K562 (cell line): ENCODE results near the gene PTGR1. TPM values are rescaled to one million over a fixed set of nuclear protein-coding genes. Genes with fewer than 3 reads are reported as not detected.
A peak's percentile ranks its signal among the peaks of the same experiment; 100 is the strongest.

Source experiments
- ATAC-seq: fragments of 200-7000 bp; cut with Tn5 transposase; 3 replicates; pipeline ENCODE4 v1.9.1; 2020; ENCODE audit warnings: moderate library complexity
- BruUV-seq: library from RNA; stranded (reverse); fragments of 400-500 nt; replicated peaks from 2 replicates; lab custom pipeline; 2021; lab: Mats Ljungman, UMichigan
- CTCF ChIA-PET: fragments of 300-600 bp; formaldehyde crosslinking; extraction: SDS; loops from one replicate; lab custom pipeline; 2021; ENCODE audit warnings: low intra/inter-chr PET ratio; lab: Yijun Ruan, JAX
- POLR2A ChIA-PET: fragments of 300-600, 350-650 bp; sonication (Branson Sonifier 250); formaldehyde crosslinking; extraction: SDS; loops from one replicate; lab custom pipeline; 2021; ENCODE audit warnings: antibody characterized with exemption, inconsistent platforms; lab: Yijun Ruan, JAX
- DNase-seq, 4 experiments: peaks; one replicate each; pipeline versions ENCODE4 v3.0.0 to v3.0.0-alpha.2; 2011 to 2018; ENCODE audit warnings: low spot score in 3 of 4, mixed read lengths in 3 of 4; ENCODE audit errors: extremely low read depth in 1 of 4
- FAIRE-seq: peaks from 2 replicates; lab custom pipeline; 2011; peaks lifted over from hg19 to GRCh38; lab: Jason Lieb, UNC
- H2AFZ ChIP-seq: 2 replicates; pipeline ENCODE4 v1.6.0; 2011; ENCODE audit warnings: low read depth, low read length, control low read depth, inconsistent platforms
- H3K27ac ChIP-seq: fragments of 200-600 bp; 3 replicates; pipeline ENCODE4 v1.8.0; 2011; ENCODE audit warnings: low read depth, mild to moderate bottlenecking, control low read depth, inconsistent platforms, low read length, moderate library complexity, mixed read lengths; ENCODE audit errors: extremely low read depth
- H3K27me3 ChIP-seq, 2 experiments: fragments of 300-600 bp in 1 of 2; 2 replicates in 1 of 2; 3 replicates in 1 of 2; pipeline versions ENCODE4 v1.6.0 to v1.8.0; 2011; ENCODE audit warnings: inconsistent platforms in 2 of 2, low read length in 2 of 2, mild to moderate bottlenecking in 1 of 2, mixed read lengths in 1 of 2, moderate library complexity in 1 of 2; ENCODE audit not compliant: control insufficient read depth in 2 of 2, insufficient read depth in 2 of 2
- H3K36me3 ChIP-seq: fragments of 300-600 bp; 3 replicates; pipeline ENCODE4 v1.8.0; 2011; ENCODE audit warnings: mild to moderate bottlenecking, low read length, inconsistent platforms; ENCODE audit not compliant: control insufficient read depth, insufficient read depth
- H3K4me1 ChIP-seq, 2 experiments: fragments of 200-600 bp in 1 of 2; replicated peaks in 1 of 2; 2 replicates in 1 of 2; 3 replicates in 1 of 2; pipeline versions ENCODE4 v1.5.1 to v1.8.0; 2011; ENCODE audit warnings: inconsistent platforms in 2 of 2, low read length in 2 of 2, mild to moderate bottlenecking in 1 of 2, mixed read lengths in 1 of 2, moderate library complexity in 1 of 2; ENCODE audit not compliant: control insufficient read depth in 2 of 2, insufficient read depth in 2 of 2
- H3K4me2 ChIP-seq: 2 replicates; pipeline ENCODE4 v1.6.1; 2011; ENCODE audit warnings: low read length, control low read depth, inconsistent platforms, mixed read lengths; ENCODE audit not compliant: insufficient read depth
- H3K4me3 ChIP-seq: fragments of 200-600 bp; sonication (generic), shearing (Covaris generic); 2 replicates; pipeline ENCODE4 v1.5.1; 2016; ENCODE audit warnings: control low read depth, inconsistent platforms
- H3K79me2 ChIP-seq: fragments of 200-600 bp; 3 replicates; pipeline ENCODE4 v1.8.0; 2011; ENCODE audit warnings: low read length, inconsistent platforms; ENCODE audit not compliant: control insufficient read depth, insufficient read depth
- H3K9ac ChIP-seq, 2 experiments: 2 replicates each; pipeline versions ENCODE4 v1.6.0 to v1.6.1; 2011; ENCODE audit warnings: low read depth in 2 of 2, low read length in 2 of 2, control low read depth in 1 of 2, inconsistent platforms in 1 of 2, mild to moderate bottlenecking in 1 of 2, mixed read lengths in 1 of 2; ENCODE audit not compliant: insufficient read depth in 1 of 2
- H3K9me1 ChIP-seq: one replicate; pipeline ENCODE4 v1.6.0; 2011; ENCODE audit warnings: inconsistent platforms, mild to moderate bottlenecking, low read length, moderate library complexity; ENCODE audit not compliant: control insufficient read depth, insufficient read depth
- H3K9me3 ChIP-seq: replicated peaks from 2 replicates; pipeline ENCODE4 v1.5.1; 2011; ENCODE audit warnings: low read depth, low read length, inconsistent platforms; ENCODE audit not compliant: control insufficient read depth, insufficient read depth
- H4K20me1 ChIP-seq: replicated peaks from 2 replicates; pipeline ENCODE4 v1.6.1; 2011; ENCODE audit warnings: low read length, inconsistent platforms, mixed read lengths; ENCODE audit not compliant: control insufficient read depth, insufficient read depth
- CBFB ChIP-seq: sonication (generic); formaldehyde crosslinking; IDR thresholded peaks from 2 replicates; pipeline ENCODE4 v1.4.0; 2020; ENCODE audit warnings: mild to moderate bottlenecking, missing genetic modification reagents
- TEAD4 ChIP-seq, 2 experiments: sonication (generic) in 1 of 2; formaldehyde crosslinking in 1 of 2; IDR thresholded peaks; 2 replicates each; pipeline versions ENCODE4 v1.6.1 to v1.8.0; 2012 to 2022; ENCODE audit warnings: borderline replicate concordance in 1 of 2, inconsistent platforms in 1 of 2, low read length in 1 of 2, mild to moderate bottlenecking in 1 of 2, missing genetic modification reagents in 1 of 2
- WGBS: fragments of 100-300 bp; shearing (Covaris generic); methylation state at CpG from one replicate; pipeline ENCODE4 v1.1.6; 2016; ENCODE audit warnings: low coverage, mixed read lengths; ENCODE audit not compliant: insufficient coverage; ENCODE audit errors: missing lambda C conversion rate; 5-methylcytosine and 5-hydroxymethylcytosine counted together
- in situ Hi-C: fragments of 300-500 bp; cut with MboI; formaldehyde crosslinking; loops from 4 replicates; pipeline ENCODE4 v1.15.0; 2018; ENCODE audit warnings: inconsistent platforms, mixed read lengths
- intact Hi-C: fragments of 100-400 bp; cut with micrococcal nuclease; formaldehyde crosslinking; loops from 2 replicates; pipeline ENCODE4 v1.14.2; 2022
- polyA plus RNA-seq, 8 experiments: library from polyadenylated mRNA; depleted of rRNA in 4 of 8; stranded (reverse) in 5 of 8; unstranded in 3 of 8; fragments of >200 nt; fragmentation: Nextera tagmentation in 2 of 8; fragmentation: Illumina TruSeq in 1 of 8; extraction: Ambion mirVana in 2 of 8; extraction: Trizol in 1 of 8; gene quantifications; 2 replicates each; pipeline versions ENCODE4 v1.2.1 to v1.2.3, GENCODE V29; 2011 to 2014; ENCODE audit warnings: inconsistent platforms in 1 of 8, missing spikeins in 1 of 8
- total RNA-seq, 7 experiments: library from RNA; depleted of rRNA in 6 of 7; stranded (reverse); fragments of >200 nt in 6 of 7; fragmentation: Illumina TruSeq in 2 of 7; extraction: Trizol in 2 of 7; gene quantifications; 2 replicates each; pipeline versions ENCODE4 v1.2.1 to v1.2.3, GENCODE V29; 2011 to 2021; ENCODE audit warnings: low replicate concordance in 1 of 7
- TF ChIP-seq, protein P1 (sequence below): IDR thresholded peaks from 2 replicates; pipeline ENCODE4 v1.6.1; 2016; ENCODE audit warnings: missing genetic modification characterization, missing compliant biosample characterization
- TF ChIP-seq, protein P2 (sequence below): sonication (generic); IDR thresholded peaks from 2 replicates; pipeline ENCODE4 v1.6.1; 2016

PTGR1 gene
- total and polyA plus RNA-seq, 9 of the 15 experiments (the other 6 are each of a cell fraction or from before 2014, with no cell fraction given), result 0.22 TPM; not detected in 8

DNA sequence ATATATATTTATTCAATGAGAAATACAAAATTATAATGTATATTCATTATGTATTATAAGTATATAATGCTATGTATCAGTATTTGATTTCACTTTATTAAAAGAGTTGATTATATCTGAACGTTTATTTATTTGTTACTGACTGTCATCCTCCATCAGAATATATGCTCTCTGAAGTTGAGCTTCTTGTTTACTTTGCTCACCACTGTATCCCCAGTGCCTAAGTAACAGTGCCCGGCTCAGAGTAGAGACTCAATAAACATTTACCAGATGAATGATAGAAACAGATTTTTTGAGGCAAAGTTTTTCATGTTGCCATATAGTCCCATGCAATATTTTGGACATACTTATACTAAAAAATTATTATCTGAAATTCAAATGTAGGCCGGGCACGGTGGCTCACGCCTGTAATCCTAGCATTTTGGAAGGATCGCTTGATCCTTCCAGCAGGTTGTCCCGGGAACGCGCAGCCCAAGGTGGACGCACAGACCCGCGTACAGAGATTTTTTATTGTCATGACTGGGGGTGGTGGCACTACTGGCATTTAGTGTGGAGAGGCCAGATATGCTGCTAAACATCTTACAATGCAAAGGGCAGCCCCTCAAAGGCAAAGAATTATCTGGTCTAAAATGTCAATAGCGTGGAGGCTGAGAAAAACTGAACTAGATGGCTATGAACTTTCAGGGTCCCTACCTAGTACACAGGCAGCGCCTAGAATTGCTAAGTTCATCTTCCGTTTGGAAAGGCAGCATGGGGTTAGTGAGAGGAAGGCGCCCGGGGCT lies 30.9 kb upstream of the PTGR1 start:
- Histone ChIP-seq H2AFZ (peak overlapping the region; percentile 100), H3K4me2 (peak overlapping the region; percentile 95), H3K27ac (peak overlapping the region; percentile 64), H4K20me1 (peaks cover 9% of the 10 kb centered on the region), H3K4me3 (peak overlapping the region; percentile 97), H3K79me2 (peaks cover 48% of the 10 kb centered on the region), H3K36me3 (peaks cover 27% of the 10 kb centered on the region; the same call in 2 of the 3 replicates), H3K9me1 (peaks cover 10% of the 10 kb centered on the region), H3K9me3 (no peaks in the 10 kb centered on the region), H3K27me3 (no peaks in the 10 kb centered on the region), H3K4me1 (peaks cover 6 to 18% of the 10 kb centered on the region in 2 experiments; a peak in 4 of 5 replicates), H3K9ac (peak overlapping the region; percentile 93)
- DNase-seq (no peak), FAIRE-seq (no peak), ATAC-seq (peak; percentile 53)
- CTCF ChIA-PET, result no interaction called here
- BruUV-seq, result TSS peak; percentile 96
- WGBS, result 56% methylated on average over 17 of the region's 17 CpGs
- in situ Hi-C loops (no loop called here), intact Hi-C loops (loop anchor here (5.0 to 10.0 kb wide), 2 partner anchors 38 to 146 kb away; partner anchors contain the start of gene ECPAS)
- POLR2A ChIA-PET, result interaction anchor here (1.0 to 1.1 kb wide), 2 partner anchors 17 to 147 kb away, joined by 3 to 4 read pairs; no protein-coding TSS in a partner anchor
- TF ChIP-seq, protein P1, sequence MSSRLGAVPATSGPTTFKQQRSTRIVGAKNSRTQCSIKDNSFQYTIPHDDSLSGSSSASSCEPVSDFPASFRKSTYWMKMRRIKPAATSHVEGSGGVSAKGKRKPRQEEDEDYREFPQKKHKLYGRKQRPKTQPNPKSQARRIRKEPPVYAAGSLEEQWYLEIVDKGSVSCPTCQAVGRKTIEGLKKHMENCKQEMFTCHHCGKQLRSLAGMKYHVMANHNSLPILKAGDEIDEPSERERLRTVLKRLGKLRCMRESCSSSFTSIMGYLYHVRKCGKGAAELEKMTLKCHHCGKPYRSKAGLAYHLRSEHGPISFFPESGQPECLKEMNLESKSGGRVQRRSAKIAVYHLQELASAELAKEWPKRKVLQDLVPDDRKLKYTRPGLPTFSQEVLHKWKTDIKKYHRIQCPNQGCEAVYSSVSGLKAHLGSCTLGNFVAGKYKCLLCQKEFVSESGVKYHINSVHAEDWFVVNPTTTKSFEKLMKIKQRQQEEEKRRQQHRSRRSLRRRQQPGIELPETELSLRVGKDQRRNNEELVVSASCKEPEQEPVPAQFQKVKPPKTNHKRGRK (tag), result no peak
- TF ChIP-seq, protein P2, sequence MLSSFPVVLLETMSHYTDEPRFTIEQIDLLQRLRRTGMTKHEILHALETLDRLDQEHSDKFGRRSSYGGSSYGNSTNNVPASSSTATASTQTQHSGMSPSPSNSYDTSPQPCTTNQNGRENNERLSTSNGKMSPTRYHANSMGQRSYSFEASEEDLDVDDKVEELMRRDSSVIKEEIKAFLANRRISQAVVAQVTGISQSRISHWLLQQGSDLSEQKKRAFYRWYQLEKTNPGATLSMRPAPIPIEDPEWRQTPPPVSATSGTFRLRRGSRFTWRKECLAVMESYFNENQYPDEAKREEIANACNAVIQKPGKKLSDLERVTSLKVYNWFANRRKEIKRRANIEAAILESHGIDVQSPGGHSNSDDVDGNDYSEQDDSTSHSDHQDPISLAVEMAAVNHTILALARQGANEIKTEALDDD, result 0 out of 2 replicates have a peak, but pooled peaks have one; percentile 9
- TF ChIP-seq TEAD4 (IDR thresholded peaks at IDR 0.05; ENCODE audit: low read length) (no peak), TEAD4 (CRISPR knock-in tag; IDR thresholded peaks at IDR 0.05; ENCODE audit: borderline replicate concordance) (no peak), CBFB (0 out of 2 replicates have a peak, but pooled peaks have one; percentile 42)
